ENCODE measurements around the gene MCM8.

DNA sequence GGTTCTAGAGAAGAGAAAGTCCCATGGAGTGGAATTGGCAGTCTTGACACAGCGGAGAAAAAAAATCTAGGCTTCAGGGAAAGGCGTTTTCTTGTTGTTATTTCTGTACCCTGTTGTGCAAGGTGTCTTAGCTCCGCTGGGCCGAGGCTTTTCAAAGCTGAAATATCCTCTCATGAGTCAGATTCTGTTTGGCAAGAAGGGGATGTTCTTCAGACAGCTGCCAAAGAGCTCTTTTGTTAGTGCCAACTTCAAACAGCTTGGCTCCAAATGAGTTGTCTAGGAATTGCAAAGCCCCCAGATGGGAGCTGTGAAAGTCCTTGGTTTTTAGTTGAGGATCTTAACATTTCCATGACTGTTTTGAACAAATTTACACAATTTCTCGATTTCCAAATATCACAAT, 57.8 kb downstream of the MCM8 start:
- TF ChIP-seq EZH2 (IDR thresholded peaks at IDR 0.05; ENCODE audit: insufficient read depth, poor library complexity, severe bottlenecking) (no peak), EZH2phosphoT487 (IDR thresholded peaks at IDR 0.05; ENCODE audit: insufficient read depth, low read depth) (no peak)

Data from GM23248 (cell line).